ENCODE measurements around the gene CD2. TPM values are rescaled to one million over a fixed set of nuclear protein-coding genes. Genes with fewer than 3 reads are reported as not detected.

The CD2 gene
- total RNA-seq, 4 donors from 2014 or later: 0.35 to 1.2 (median 1.0) TPM; not detected in 1

GRCh38 chr1:116769561-116769977, 15.3 kb downstream of the CD2 start:
- no peak for TF ChIP-seq CTCF (IDR thresholded peaks at IDR 0.05)
- TF ChIP-seq POLR2A (IDR thresholded peaks at IDR 0.05): no peak
- Histone ChIP-seq H3K36me3 (no peaks in the 10 kb centered on the region), H3K9me3 (no peaks in the 10 kb centered on the region), H3K4me1 (no peaks in the 10 kb centered on the region), H3K27me3 (no peaks in the 10 kb centered on the region), H3K27ac (no peak overlapping the region), H3K4me3 (no peak overlapping the region)
- intact Hi-C loops (cut with DNase I; ENCODE audit: low total_unique reads): no loop called here
- DNase-seq: no peak

- no peak overlapping the region for H3K4me3 ChIP-seq
- no peaks in the 10 kb centered on the region for H3K27me3 ChIP-seq
- H3K9me3 ChIP-seq: no peaks in the 10 kb centered on the region
- TF ChIP-seq POLR2A (IDR thresholded peaks at IDR 0.05) (no peak), CTCF (IDR thresholded peaks at IDR 0.05) (no peak)
- no peak for DNase-seq
- intact Hi-C loops (cut with DNase I; ENCODE audit: low total_unique reads): no loop called here
- H3K36me3 ChIP-seq: no peaks in the 10 kb centered on the region
- no peak overlapping the region for H3K27ac ChIP-seq
- H3K4me1 ChIP-seq: no peaks in the 10 kb centered on the region
Measured at GRCh38 chr1:116769994-116770393, 15.8 kb downstream of the CD2 start.

- Histone ChIP-seq H3K27ac (no peak overlapping the region), H3K4me1 (no peaks in the 10 kb centered on the region), H3K9me3 (no peaks in the 10 kb centered on the region), H3K27me3 (no peaks in the 10 kb centered on the region), H3K36me3 (no peaks in the 10 kb centered on the region), H3K4me3 (no peak overlapping the region)
- no peak for DNase-seq
- intact Hi-C loops (cut with DNase I; ENCODE audit: low total_unique reads): no loop called here
- TF ChIP-seq POLR2A (IDR thresholded peaks at IDR 0.05) (no peak), CTCF (IDR thresholded peaks at IDR 0.05) (no peak)
Measured at GRCh38 chr1:116770625-116771024, 16.4 kb downstream of the CD2 start.

- Histone ChIP-seq H3K27me3 (no peaks in the 10 kb centered on the region), H3K9me3 (no peaks in the 10 kb centered on the region), H3K36me3 (no peaks in the 10 kb centered on the region), H3K4me1 (no peaks in the 10 kb centered on the region), H3K4me3 (no peak overlapping the region), H3K27ac (no peak overlapping the region)
- no peak for TF ChIP-seq CTCF (IDR thresholded peaks at IDR 0.05)
- no peak for TF ChIP-seq POLR2A (IDR thresholded peaks at IDR 0.05)
- intact Hi-C loops (cut with DNase I; ENCODE audit: low total_unique reads): no loop called here
- DNase-seq: no peak
Measured at GRCh38 chr1:116771997-116772647, 17.9 kb downstream of the CD2 start.

- no peak for TF ChIP-seq CTCF (IDR thresholded peaks at IDR 0.05)
- TF ChIP-seq POLR2A (IDR thresholded peaks at IDR 0.05): no peak
- Histone ChIP-seq H3K36me3 (no peaks in the 10 kb centered on the region), H3K4me1 (no peaks in the 10 kb centered on the region), H3K4me3 (no peak overlapping the region), H3K27me3 (no peaks in the 10 kb centered on the region), H3K27ac (no peak overlapping the region), H3K9me3 (no peaks in the 10 kb centered on the region)
- DNase-seq: no peak
- intact Hi-C loops (cut with DNase I; ENCODE audit: low total_unique reads): no loop called here
Measured at GRCh38 chr1:116772648-116773045, 18.4 kb downstream of the CD2 start.

Data from uterus (tissue), 4 donors.